GM18907 (cell line): ENCODE data around the gene SNRNP200.
"Not testable (repeated sequence)": the region's sequence is repeated elsewhere in the genome, so short reads cannot be mapped to it uniquely, and the experiment has no call there.

ENCODE experiments used
- ATAC-seq: cut with Tn5 transposase; IDR thresholded peaks from one replicate; pipeline ENCODE4 v1.9.1; 2021; ENCODE audit warnings: mild to moderate bottlenecking, moderate library complexity; ENCODE audit not compliant: unreplicated experiment

SNRNP200 gene

GRCh38 chr2:96325041-96325883 is 19.9 kb upstream of the SNRNP200 start, which contains the start of gene ITPRIPL1:
Gene ITPRIPL1 (plus strand): TSS chr2:96325317. CDS start chr2:96325840, 523 bp downstream.
- no peak for ATAC-seq

GRCh38 chr2:96324721-96325040 is 19.3 kb upstream of the SNRNP200 start:
- ATAC-seq: no peak

GRCh38 chr2:96323849-96324248 is 18.5 kb upstream of the SNRNP200 start:
- ATAC-seq: no peak

- peak; percentile 39 for ATAC-seq
These were observed 15.6 kb upstream of the SNRNP200 start for GRCh38 chr2:96320728-96321622.

GRCh38 chr2:96320326-96320725 is 15.0 kb upstream of the SNRNP200 start:
- ATAC-seq: no peak

GRCh38 chr2:96319396-96319795 is 14.1 kb upstream of the SNRNP200 start:
- no peak for ATAC-seq

GRCh38 chr2:96318723-96319122 is 13.4 kb upstream of the SNRNP200 start:
- ATAC-seq: no peak

- no peak for ATAC-seq
These were observed 12.2 kb upstream of the SNRNP200 start for GRCh38 chr2:96317584-96317997.

GRCh38 chr2:96316999-96317398 is 11.7 kb upstream of the SNRNP200 start:
- ATAC-seq: no peak

GRCh38 chr2:96315400-96316071 is 10.2 kb upstream of the SNRNP200 start:
- no peak for ATAC-seq

- ATAC-seq: no peak
These were observed 9.7 kb upstream of the SNRNP200 start for GRCh38 chr2:96315005-96315399.

- no peak for ATAC-seq
These were observed 2.9 kb upstream of the SNRNP200 start for GRCh38 chr2:96308248-96308647.

- no peak for ATAC-seq
These were observed 1.0 kb upstream of the SNRNP200 start for GRCh38 chr2:96306370-96306769.

GRCh38 chr2:96305979-96306308 is 598 bp upstream of the SNRNP200 start:
- no peak for ATAC-seq

- no peak for ATAC-seq
These were observed 740 bp downstream of the SNRNP200 start for GRCh38 chr2:96304606-96305005.

- ATAC-seq: no peak
These were observed 3.5 kb downstream of the SNRNP200 start for GRCh38 chr2:96301865-96302264.

GRCh38 chr2:96296925-96297324 is 8.4 kb downstream of the SNRNP200 start:
- ATAC-seq: no peak

GRCh38 chr2:96294271-96294670 is 11.1 kb downstream of the SNRNP200 start:
- ATAC-seq: not testable (repeated sequence)

- ATAC-seq: no peak
These were observed 13.6 kb downstream of the SNRNP200 start for GRCh38 chr2:96291751-96292150.

- ATAC-seq: no peak
These were observed 18.0 kb downstream of the SNRNP200 start for GRCh38 chr2:96287273-96287856.
